H1 (cell line): ENCODE results near the gene KCNQ1.

Experiments
- CREB1 ChIP-seq: IDR thresholded peaks from 2 replicates; pipeline ENCODE4 v1.6.1; 2012; ENCODE audit warnings: inconsistent platforms
- CTCF ChIP-seq, 3 experiments: IDR thresholded peaks; 1 replicate in 2 of 3; 2 replicates in 1 of 3; pipeline versions ENCODE4 v1.5.1 to v1.6.1; 2011; ENCODE audit warnings: low read length in 3 of 3, mild to moderate bottlenecking in 3 of 3, inconsistent platforms in 2 of 3, low read depth in 1 of 3, moderate library complexity in 1 of 3; ENCODE audit not compliant: insufficient read depth in 1 of 3; ENCODE audit errors: control extremely low read depth in 1 of 3
- EGR1 ChIP-seq: IDR thresholded peaks from 2 replicates; pipeline ENCODE4 v1.6.1; 2011; ENCODE audit warnings: low read depth, low read length, borderline replicate concordance
- MAFK ChIP-seq: IDR thresholded peaks from 2 replicates; pipeline ENCODE4 v1.6.1; 2012; ENCODE audit warnings: low read depth, mild to moderate bottlenecking, improper control_type of control experiment, low read length
- POLR2A ChIP-seq, 2 experiments: IDR thresholded peaks; 1 replicate in 1 of 2; 2 replicates in 1 of 2; pipeline ENCODE4 v1.6.1; 2011; ENCODE audit warnings: low read depth in 2 of 2, low read length in 2 of 2, mild to moderate bottlenecking in 2 of 2; ENCODE audit errors: control extremely low read depth in 1 of 2
- POLR2AphosphoS5 ChIP-seq: IDR thresholded peaks from 2 replicates; pipeline ENCODE4 v1.6.1; 2011; ENCODE audit warnings: low read depth, low read length
- SP2 ChIP-seq: IDR thresholded peaks from 2 replicates; pipeline ENCODE4 v1.6.1; 2012; ENCODE audit warnings: mild to moderate bottlenecking, low read length, inconsistent platforms
- TAF1 ChIP-seq: IDR thresholded peaks from 2 replicates; pipeline ENCODE4 v1.6.1; 2011; ENCODE audit warnings: mild to moderate bottlenecking, low read depth, low read length
- TCF12 ChIP-seq: IDR thresholded peaks from 2 replicates; pipeline ENCODE4 v1.6.1; 2011; ENCODE audit warnings: low read depth, mild to moderate bottlenecking, low read length
- USF2 ChIP-seq: IDR thresholded peaks from 2 replicates; pipeline ENCODE4 v1.6.1; 2011; ENCODE audit warnings: low read length, improper control_type of control experiment
- ZNF274 ChIP-seq: IDR thresholded peaks from 2 replicates; pipeline ENCODE4 v1.7.0; 2012; ENCODE audit warnings: low read length, borderline replicate concordance; ENCODE audit errors: extremely low read depth

GRCh38 chr11:2870460-2870859, 425.7 kb downstream of the KCNQ1 start:
- TF ChIP-seq POLR2AphosphoS5 (no peak), SP2 (no peak), CTCF (IDR thresholded peaks at IDR 0.05; ENCODE audit: control extremely low read depth in 1 of 3, insufficient read depth in 1 of 3, low read depth in 1 of 3, low read length in 3 of 3) (peak in 1 of 3 experiments; percentile 18; a peak in 1 of 4 replicates), EGR1 (no peak), USF2 (no peak), TAF1 (no peak), CREB1 (no peak), ZNF274 (no peak), MAFK (no peak), TCF12 (no peak), POLR2A (IDR thresholded peaks at IDR 0.05; ENCODE audit: control extremely low read depth in 1 of 2, low read depth in 2 of 2, low read length in 2 of 2) (no peak)
